Testis (tissue), 3 donors: ENCODE data around the gene WDR87. TPM values are rescaled to one million over a fixed set of nuclear protein-coding genes. Genes with fewer than 3 reads are reported as not detected.
"Not testable (repeated sequence)": the region's sequence is repeated elsewhere in the genome, so short reads cannot be mapped to it uniquely, and the experiment has no call there.

Experiments used
- DNase-seq: peaks from one replicate; pipeline ENCODE4 v3.0.0-alpha.2; 2019
- H3K27ac ChIP-seq, 2 donors: fragments of 200-600 bp; sonication (generic); one replicate each; pipeline ENCODE4 v1.5.1; 2019
- H3K27me3 ChIP-seq: fragments of 200-600 bp; sonication (generic); one replicate; pipeline ENCODE4 v1.5.1; 2019
- H3K36me3 ChIP-seq: fragments of 200-600 bp; sonication (generic); one replicate; pipeline ENCODE4 v1.5.1; 2017; ENCODE audit warnings: low read depth; ENCODE audit errors: missing control alignments
- H3K4me1 ChIP-seq: fragments of 200-600 bp; sonication (generic); one replicate; pipeline ENCODE4 v1.5.1; 2019
- H3K4me3 ChIP-seq, 2 donors: fragments of 200-600 bp; sonication (generic); one replicate each; pipeline ENCODE4 v1.5.1; 2017 to 2019
- H3K9me3 ChIP-seq: fragments of 200-600 bp; sonication (generic); one replicate; pipeline ENCODE4 v1.5.1; 2017
- CTCF ChIP-seq, 3 experiments: fragments of 450-650 bp in 2 of 3; fragments of 200-600 bp in 1 of 3; sonication (generic) in 1 of 3; IDR thresholded peaks; one replicate each; pipeline ENCODE4 v1.5.1; 2016 to 2019; ENCODE audit warnings: antibody characterized with exemption in 3 of 3, mild to moderate bottlenecking in 2 of 3, moderate library complexity in 1 of 3
- POLR2A ChIP-seq: fragments of 450-650 bp; IDR thresholded peaks from one replicate; pipeline ENCODE4 v1.6.1; 2017; ENCODE audit warnings: antibody characterized with exemption, mild to moderate bottlenecking, moderate library complexity
- WGBS, 2 donors: methylation state at CpG; one replicate each; pipeline ENCODE4 v1.1.5; 2018; 5-methylcytosine and 5-hydroxymethylcytosine counted together
- intact Hi-C: fragments of 100-400 bp; cut with DNase I; formaldehyde crosslinking; loops from one replicate; pipeline ENCODE4 v1.15.1; 2023; ENCODE audit warnings: low total_unique reads
- polyA plus RNA-seq: library from polyadenylated mRNA; stranded (reverse); fragments of 350-450 nt; fragmentation: Illumina TruSeq; extraction: RNeasy Lipid Tissue Mini Kit (QIAGEN cat#74804); gene quantifications from one replicate; pipeline ENCODE4 v1.2.3, GENCODE V29; 2014; ENCODE audit warnings: low read depth, low replicate concordance; ENCODE audit not compliant: insufficient read depth
- total RNA-seq, 2 donors: library from RNA; depleted of rRNA; stranded (reverse); fragments of >200 nt; gene quantifications; one replicate each; pipeline ENCODE4 v1.2.3, GENCODE V29; 2016

Gene WDR87
- total and polyA plus RNA-seq, 3 donors from 2014 or later: 12.1 to 22.0 (median 15.3) TPM

GRCh38 chr19:37928527-37929286 lies 22.3 kb upstream of the WDR87 start:
- DNase-seq: no peak
- H3K27me3 ChIP-seq: no peaks in the 10 kb centered on the region
- 81 to 83% methylated on average over 5 of the region's 5 CpGs for WGBS, 2 donors
- no peak overlapping the region for H3K27ac ChIP-seq
- intact Hi-C loops: no loop called here
- H3K36me3 ChIP-seq: no peaks in the 10 kb centered on the region
- H3K4me3 ChIP-seq: no peak overlapping the region
- TF ChIP-seq POLR2A: no peak
- no peak for TF ChIP-seq CTCF (IDR thresholded peaks at IDR 0.05)
- no peaks in the 10 kb centered on the region for H3K9me3 ChIP-seq
- H3K4me1 ChIP-seq: peaks cover 5% of the 10 kb centered on the region

GRCh38 chr19:37926711-37927110 lies 20.3 kb upstream of the WDR87 start:
- Histone ChIP-seq H3K4me3 (no peak overlapping the region), H3K36me3 (no peaks in the 10 kb centered on the region), H3K9me3 (no peaks in the 10 kb centered on the region), H3K27me3 (no peaks in the 10 kb centered on the region), H3K4me1 (peaks cover 2% of the 10 kb centered on the region), H3K27ac (no peak overlapping the region)
- 56 to 58% methylated on average over 5 of the region's 5 CpGs for WGBS, 2 donors
- TF ChIP-seq POLR2A: no peak
- TF ChIP-seq CTCF (IDR thresholded peaks at IDR 0.05): no peak
- intact Hi-C loops: no loop called here
- no peak for DNase-seq

GRCh38 chr19:37926255-37926654 lies 19.9 kb upstream of the WDR87 start:
- DNase-seq: no peak
- intact Hi-C loops: no loop called here
- no peak for TF ChIP-seq POLR2A
- TF ChIP-seq CTCF (IDR thresholded peaks at IDR 0.05): no peak
- Histone ChIP-seq H3K27ac (no peak overlapping the region), H3K4me1 (no peaks in the 10 kb centered on the region), H3K36me3 (no peaks in the 10 kb centered on the region), H3K27me3 (no peaks in the 10 kb centered on the region), H3K9me3 (no peaks in the 10 kb centered on the region), H3K4me3 (no peak overlapping the region)
- 86 to 89% methylated on average over 6 to 10 of the region's 10 CpGs for WGBS, 2 donors

GRCh38 chr19:37925212-37925611 lies 18.8 kb upstream of the WDR87 start:
- no peak overlapping the region for H3K4me3 ChIP-seq
- TF ChIP-seq CTCF (IDR thresholded peaks at IDR 0.05) (no peak), POLR2A (no peak)

GRCh38 chr19:37924573-37924972 lies 18.2 kb upstream of the WDR87 start:
- WGBS, 2 donors: 95 to 98% methylated on average over 8 of the region's 8 CpGs
- H3K4me1 ChIP-seq, H3K36me3 ChIP-seq, H3K9me3 ChIP-seq, DNase-seq, H3K27ac ChIP-seq, intact Hi-C loops, H3K4me3 ChIP-seq, H3K27me3 ChIP-seq: not testable (repeated sequence)

More at GRCh38 chr19:37925212-37925611, 18.8 kb upstream of the WDR87 start:
- Histone ChIP-seq H3K27ac (no peak overlapping the region), H3K4me1 (no peaks in the 10 kb centered on the region), H3K27me3 (no peaks in the 10 kb centered on the region), H3K36me3 (no peaks in the 10 kb centered on the region), H3K9me3 (no peaks in the 10 kb centered on the region)
- intact Hi-C loops: no loop called here
- WGBS, 2 donors: 95 to 98% methylated on average over 3 of the region's 3 CpGs
- DNase-seq: no peak
